Non-pigmented ciliary epithelial cell (primary cell): ENCODE measurements around the gene CDA.

Experiments
- DNase-seq: peaks from one replicate; pipeline ENCODE4 v3.0.0-alpha.2; 2010; ENCODE audit warnings: low read depth

Gene CDA

DNA sequence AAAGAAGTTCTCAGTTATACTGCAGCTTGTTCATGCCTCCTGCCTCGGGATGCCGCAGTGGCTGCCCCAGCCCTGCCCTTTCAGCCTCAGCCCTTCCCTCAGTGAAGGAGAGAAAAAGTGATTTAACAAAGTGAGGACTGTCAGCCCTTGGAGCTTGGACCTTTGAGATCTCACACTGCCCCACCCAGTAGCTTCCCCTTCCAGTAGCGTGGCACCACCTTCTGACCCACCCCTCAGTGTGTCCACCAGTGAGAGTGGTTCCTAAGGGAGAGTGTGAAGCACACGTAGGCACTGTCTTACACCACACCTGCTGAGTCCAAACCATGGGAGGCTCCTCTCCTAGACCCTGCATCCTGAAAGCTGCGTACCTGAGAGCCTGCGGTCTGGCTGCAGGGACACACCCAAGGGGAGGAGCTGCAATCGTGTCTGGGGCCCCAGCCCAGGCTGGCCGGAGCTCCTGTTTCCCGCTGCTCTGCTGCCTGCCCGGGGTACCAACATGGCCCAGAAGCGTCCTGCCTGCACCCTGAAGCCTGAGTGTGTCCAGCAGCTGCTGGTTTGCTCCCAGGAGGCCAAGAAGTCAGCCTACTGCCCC lies at the start of gene CDA:
CDA (plus strand) TSS at position 464 of the 592 bp plus-strand sequence; CDS start at position 497, 33 bp downstream.
- no peak for DNase-seq

DNA sequence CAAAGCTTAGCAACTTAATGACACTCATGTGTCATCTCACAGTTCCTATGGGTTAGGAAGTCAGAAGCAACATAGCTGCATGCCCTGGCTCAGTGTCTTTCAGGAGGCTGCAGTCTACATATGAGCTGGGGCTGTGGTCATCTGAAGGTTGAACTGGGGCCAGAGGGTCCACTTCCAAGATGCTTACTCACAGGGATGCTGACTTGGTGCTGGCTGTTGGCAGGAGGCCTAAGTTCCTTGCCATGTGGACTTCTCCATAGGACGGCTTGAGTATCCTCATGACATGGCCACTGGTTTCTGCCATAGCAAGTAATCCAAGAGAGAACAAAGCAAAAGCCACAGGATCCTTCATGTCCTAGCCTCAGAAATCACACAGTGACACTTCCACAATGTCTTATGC lies 48.6 kb upstream of the CDA start:
- no peak for DNase-seq

- DNase-seq: no peak
Observed at GRCh38 chr1:20546637-20547036, 42.3 kb upstream of the CDA start.

DNA sequence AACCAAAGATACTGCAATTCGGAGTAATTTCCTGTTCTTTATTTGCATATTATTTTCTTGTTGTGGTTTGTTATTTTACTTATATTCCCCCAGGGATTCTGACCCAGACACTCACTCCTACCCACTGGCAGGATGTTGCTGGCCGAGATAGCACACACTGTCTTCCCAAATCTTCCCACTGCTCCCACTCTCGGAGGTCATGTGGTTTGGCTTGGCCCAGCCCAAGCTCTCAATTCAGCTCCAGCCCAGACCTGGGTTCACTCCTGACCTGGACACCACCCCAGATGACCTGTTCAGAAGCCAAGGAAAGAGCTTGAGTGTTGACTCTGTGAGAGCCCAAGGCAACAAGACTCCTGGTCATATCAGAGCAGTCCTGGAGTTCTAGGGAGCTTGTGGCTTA lies 37.7 kb upstream of the CDA start:
- DNase-seq: no peak

DNA sequence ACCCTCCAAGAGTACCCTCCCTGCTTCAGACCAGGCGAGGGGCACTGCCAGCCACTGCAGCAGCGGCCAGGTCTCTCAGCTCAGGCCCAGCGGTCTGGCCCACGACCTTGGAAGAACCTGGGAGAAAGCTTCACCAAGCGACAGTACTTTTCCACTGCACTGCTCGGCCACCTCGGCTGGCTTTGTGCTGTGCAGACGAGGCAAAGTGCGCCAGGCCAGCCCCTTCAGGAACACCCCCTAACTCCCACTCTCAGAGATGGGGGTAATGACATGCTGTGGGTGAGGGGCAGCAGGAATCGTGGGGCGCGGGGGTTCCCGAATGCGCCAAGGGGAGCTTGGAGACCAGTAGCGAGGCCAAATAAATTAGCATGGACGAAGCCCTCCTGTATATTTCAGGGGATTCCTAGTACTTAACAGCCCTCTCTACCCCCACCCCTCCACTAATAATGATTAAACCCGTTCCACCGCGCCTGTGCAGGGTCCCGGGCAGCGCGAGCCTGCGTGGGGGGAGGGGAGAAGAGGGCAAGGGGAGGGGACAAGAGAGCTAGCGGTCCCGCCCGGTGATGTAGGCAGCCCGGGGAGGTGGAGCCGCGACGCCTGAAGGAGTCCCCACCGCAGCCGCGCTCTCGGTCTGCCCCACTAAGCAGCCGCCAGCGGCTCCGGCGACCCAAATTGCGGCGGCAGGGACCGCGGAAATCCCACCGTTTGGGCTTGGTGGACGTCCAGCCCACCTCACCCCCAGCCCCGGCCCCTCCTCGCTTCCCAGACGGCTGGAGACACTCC lies 36.8 kb upstream of the CDA start, which contains the start of gene FAM43B:
FAM43B (plus strand) TSS at position 629 of the 783 bp plus-strand sequence. CDS start 401 bp downstream, outside the sequence.
- no peak for DNase-seq

DNA sequence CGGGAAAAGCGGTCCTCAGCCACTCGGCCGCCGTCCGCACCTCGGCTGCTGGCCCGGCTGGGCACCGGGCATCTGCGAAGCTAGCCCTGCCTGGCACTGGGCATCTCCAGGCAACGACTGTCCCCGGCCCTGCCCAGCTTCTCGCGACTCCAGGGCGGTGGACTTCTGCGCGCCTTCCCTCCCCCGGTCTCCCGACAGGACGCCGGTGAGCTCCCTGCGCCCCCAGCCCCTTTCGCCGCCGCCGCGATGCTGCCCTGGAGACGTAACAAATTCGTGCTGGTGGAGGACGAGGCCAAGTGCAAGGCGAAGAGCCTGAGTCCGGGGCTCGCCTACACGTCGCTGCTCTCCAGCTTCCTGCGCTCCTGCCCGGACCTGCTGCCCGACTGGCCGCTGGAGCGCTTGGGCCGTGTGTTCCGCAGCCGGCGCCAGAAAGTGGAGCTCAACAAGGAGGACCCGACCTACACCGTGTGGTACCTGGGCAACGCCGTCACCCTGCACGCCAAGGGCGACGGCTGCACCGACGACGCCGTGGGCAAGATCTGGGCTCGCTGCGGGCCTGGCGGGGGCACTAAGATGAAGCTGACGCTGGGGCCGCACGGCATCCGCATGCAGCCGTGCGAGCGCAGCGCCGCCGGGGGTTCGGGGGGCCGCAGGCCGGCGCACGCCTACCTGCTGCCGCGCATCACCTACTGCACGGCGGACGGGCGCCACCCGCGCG lies 36.0 kb upstream of the CDA start:
- no peak for DNase-seq

DNA sequence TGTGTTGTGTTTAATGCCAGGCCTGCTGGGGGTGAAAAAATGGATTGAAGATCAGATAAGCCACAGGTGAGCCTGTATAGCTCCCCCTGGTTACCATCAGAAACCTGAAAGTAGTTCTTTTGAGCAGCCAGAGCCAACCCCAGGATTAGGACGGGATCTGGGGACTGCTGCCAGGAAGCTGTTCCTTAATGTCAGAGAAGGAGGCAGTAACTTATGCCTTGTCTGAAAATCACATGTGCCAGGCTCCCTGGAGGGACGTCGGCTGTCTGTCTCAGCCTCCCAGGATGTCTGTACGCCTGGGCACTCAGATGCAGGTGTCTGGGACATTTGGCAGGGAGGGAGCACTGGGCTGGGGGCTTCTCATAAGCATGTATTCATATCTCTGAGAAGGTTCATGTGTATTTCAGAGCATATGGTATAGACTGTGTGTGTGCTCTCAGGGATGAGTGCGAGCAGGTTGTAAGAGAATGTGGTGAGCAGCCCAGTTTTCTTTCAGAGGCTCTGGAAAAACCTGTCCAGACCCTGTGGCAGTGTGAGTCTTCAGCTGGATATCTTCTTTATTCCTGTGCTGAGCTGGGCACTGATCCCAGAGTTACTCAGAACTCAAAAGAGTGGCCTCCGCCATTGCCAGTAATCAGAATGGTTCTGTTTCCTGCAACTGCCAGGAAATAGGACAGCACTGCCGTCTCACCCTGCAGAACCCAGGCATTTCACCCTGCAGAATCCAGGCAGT lies 33.7 kb upstream of the CDA start:
- DNase-seq: no peak

- no peak for DNase-seq
Observed at GRCh38 chr1:20555758-20556120, 33.2 kb upstream of the CDA start.

- DNase-seq: no peak
Observed at GRCh38 chr1:20558191-20558590, 30.7 kb upstream of the CDA start.

- no peak for DNase-seq
Observed at GRCh38 chr1:20560966-20561365, 27.9 kb upstream of the CDA start.

GRCh38 chr1:20565234-20565633 lies 23.7 kb upstream of the CDA start:
- no peak for DNase-seq

GRCh38 chr1:20569523-20570098 lies 19.3 kb upstream of the CDA start:
- DNase-seq: no peak

DNA sequence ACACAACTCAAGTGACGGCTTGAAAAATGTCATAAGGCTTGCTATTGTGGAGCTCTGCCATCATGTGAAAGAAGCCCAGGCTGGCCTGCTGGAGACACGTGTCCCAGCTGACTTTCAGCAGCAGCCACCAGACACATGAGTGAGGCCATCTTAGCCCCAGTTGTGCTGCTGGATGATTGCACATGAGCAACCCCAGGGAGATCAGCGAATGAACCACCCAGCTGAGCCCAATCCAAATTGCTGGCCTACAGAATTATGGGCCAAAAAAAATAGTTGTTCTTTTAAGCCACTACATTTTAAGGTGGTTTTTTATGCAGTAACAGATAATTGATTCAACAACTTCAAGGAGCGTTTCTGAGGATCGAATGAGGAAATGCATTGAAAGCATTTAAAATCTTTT lies 17.5 kb upstream of the CDA start:
- DNase-seq: no peak

DNA sequence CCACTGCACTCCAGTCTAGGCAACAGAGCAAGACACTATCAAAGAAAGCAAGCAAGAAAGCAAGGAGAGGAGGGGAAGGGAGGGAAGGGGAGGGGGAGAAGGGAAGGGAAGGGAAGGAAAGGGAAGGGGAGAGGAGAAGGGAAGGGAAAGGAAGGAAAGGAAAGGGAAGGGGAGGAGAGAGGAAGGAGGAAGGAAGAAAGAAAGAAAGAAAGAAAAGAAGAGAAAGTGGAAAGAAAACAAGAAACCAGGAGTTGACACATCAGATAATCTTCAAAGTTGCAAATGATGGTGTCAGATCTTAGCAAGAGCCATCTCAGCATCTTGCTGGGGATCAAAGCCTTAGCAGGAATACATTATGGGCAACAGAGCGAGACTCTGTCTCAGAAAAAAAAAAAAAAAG lies 14.9 kb upstream of the CDA start:
- DNase-seq: no peak

DNA sequence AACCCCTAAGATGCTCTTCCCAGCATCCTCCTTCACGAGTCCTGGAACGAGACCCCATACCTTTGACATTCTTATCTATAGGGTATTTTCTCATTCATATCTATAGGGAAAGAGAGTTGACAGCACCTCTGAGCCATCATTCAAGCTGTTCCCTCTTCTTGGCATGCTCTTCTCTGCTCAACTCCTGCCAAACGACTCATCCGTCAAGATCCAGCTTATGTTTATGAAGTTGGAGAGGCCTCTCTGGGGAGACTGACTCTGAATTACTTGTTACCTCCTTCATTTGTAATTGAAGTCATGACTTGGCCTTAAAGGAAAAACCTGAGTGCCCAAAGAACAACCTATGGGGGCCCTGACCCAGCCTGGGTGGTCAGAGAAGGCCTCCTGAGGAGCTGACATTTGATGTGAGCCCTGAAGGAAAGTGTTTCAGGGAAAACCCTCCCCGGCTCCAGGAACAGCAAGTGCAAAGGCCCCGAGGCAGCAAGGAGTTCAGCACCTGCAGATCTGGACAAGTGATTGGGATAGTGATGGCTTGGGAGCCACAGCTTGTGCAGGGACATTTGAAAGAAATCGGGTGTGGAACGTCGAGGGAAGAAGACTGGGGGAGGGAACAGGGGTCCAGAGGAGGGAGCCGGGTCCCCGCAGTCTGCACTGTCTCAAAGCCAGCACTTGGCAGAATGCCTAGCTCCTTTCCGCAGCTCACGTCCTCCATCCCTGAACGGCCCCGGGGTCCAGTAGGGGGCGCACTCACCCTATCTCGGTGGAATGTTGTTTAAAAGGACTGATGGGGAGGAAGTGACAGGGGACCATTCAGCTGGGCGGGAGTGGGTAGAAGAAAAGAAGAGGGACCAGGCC lies 14.0 kb upstream of the CDA start:
- DNase-seq: no peak

GRCh38 chr1:20575541-20576336 lies 13.2 kb upstream of the CDA start:
- DNase-seq: no peak

DNA sequence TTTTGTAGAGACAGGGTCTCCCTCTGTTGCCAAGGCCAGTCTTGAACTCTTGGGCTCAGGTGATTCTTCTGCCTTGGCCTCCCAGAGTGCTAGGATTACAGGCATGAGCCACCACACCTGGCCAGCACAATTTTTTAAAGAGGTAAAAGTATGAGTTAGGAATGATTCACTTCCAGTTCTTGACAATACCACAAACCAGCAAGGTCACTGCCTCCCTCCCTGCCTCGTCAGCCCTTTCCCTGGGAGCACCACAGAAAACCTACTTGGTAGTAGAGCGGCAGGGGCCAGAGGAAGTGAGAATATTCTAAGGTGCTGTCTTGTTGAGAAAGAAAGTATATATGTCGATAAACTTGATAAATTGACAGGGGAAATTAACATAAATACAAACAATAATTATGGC lies 10.8 kb upstream of the CDA start:
- DNase-seq: no peak

DNA sequence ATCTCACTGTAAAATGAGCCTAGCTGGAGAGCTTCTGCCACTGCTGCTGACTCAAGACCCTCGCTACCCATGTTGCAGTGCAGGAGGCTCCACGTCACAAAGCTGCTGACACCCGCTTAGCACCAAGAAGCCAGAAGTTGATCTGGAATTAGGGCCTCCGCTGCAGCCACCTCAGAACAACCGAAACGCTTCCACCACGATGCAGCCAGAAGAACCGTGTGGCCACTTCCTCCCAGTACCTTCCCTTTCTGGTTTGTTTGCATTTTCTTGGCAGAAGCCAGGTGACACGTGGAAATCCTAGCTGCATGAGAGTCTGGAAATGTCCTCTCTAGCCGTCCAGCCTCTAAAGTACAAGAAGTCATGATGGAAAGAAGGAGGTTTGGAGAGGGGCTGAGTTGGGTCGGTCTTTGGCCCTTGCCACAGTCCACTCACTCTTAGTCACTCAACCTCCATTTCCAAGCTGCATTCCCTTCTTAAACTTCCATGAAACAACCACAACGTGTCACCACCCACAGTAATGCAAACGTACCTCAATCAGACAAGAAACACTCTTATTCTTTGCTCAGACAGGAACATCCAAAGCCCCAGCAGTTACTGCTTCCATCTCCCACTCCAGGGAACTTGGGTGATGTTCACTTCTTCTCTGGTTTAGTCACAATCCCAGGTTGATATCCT lies 10.0 kb upstream of the CDA start:
- no peak for DNase-seq

- DNase-seq: no peak
Observed at GRCh38 chr1:20584890-20585289, 4.0 kb upstream of the CDA start.
